HS-27A (cell line): Measurements from ENCODE around the gene MED4.

Source experiments
- DNase-seq: peaks from one replicate; pipeline ENCODE4 v3.0.0-alpha.2; 2012; ENCODE audit warnings: low read depth, missing footprints

The MED4 gene, protein sequence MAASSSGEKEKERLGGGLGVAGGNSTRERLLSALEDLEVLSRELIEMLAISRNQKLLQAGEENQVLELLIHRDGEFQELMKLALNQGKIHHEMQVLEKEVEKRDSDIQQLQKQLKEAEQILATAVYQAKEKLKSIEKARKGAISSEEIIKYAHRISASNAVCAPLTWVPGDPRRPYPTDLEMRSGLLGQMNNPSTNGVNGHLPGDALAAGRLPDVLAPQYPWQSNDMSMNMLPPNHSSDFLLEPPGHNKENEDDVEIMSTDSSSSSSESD

DNA sequence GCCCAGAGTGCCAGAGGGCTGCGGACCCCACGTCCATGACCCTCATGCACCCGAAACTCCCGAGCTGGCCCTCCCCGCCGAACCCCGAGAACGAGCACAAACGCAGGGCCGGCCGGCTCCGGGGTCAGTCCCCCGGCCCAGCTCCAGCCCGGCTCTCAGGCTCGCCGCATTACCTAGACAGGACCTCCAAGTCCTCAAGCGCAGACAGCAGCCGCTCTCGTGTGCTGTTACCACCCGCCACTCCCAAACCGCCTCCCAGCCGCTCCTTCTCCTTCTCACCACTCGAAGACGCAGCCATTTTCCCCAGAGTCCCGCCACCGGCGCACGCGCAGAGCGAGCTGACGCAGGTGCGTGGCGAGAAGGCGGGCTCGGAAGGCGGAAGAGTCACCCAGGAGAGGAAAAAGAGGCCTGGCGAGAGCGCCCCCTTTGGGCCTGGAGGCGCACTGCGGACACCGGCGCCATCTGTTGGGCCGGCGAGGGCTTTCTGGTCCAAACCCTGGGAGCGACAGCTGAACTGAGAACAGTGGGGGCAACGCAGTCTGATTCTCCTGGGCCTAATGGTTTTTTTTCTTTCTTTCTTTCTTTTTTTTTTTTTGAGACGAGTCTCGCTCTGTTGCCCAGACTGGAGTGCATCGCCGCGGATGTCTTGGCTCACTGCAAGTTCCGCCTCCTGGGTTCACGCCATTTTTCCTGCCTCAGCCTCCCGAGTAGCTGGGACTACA, at the start of gene MED4:
Gene MED4, minus strand, starts transcription at position 324 of the 722 bp plus-strand sequence. Its CDS starts 26 bp downstream, at position 298.
- DNase-seq, result peak; percentile 50

DNA sequence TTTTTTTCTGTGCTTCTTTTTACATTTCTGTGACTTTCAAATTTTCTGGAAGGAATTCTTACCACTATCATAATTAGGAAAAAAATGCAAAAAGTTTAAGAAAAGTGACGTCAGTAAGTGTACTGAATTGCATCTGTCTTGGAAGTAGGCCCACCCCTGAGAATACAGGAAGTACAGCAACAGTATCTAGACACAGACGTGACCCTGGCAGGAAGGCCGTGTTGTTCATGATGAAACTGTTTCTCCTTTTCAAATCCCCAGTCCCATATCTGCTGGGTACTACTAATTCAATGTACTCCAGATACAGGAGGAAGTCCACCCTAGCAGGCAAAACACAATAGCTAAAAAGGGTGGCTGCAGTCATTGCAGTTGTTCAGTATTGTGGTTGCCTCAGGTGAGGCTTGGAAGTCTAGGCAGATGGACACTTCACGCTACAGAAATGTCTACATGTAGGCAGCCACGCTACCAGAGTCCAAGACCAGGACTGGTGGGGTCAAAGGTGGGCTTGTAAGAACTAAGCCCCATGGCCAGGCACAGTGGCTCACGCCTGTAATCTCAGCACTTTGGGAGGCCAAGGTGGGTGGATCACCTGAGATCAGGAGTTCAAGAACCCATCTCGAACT, 49.6 kb upstream of the MED4 start:
- DNase-seq, result no peak

DNA sequence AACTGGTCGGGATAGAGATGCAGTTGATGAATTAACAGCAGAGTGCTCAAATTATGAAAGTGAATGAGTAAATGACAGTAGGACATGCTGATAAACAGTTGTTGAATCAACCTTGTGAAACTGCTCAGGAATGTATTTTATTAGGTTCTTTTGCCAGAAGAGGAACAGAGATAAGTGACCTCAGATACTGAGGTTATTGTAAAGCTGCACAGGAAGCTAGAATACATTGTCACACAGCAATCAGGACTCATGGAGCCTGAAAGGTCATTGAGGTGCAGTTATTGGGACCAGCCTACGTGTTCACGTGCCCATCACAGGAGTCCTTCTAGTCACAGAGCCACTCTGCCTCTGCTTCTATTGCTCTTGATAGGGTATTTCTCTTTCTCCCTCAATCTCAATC, 47.5 kb upstream of the MED4 start:
- DNase-seq, result no peak

DNA sequence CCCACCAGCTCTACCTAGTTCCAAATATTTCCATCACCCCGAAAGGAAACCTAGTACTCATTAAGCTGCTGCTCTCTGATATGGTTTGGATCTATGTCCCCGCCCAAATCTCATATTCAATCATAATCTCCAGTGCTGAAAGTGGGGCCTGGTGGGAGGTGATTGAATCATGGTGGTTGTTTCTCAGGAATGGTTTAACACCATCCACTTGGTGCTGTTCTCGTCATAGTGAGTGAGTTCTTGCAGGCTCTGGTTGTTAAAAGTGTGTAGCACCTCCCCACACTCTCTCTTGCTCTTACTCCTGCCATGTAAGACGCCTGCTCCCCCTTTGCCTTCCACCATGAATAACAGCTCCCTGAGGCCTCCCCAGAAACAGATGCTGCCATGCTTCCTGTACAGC, 43.4 kb upstream of the MED4 start:
- DNase-seq, result no peak

DNA sequence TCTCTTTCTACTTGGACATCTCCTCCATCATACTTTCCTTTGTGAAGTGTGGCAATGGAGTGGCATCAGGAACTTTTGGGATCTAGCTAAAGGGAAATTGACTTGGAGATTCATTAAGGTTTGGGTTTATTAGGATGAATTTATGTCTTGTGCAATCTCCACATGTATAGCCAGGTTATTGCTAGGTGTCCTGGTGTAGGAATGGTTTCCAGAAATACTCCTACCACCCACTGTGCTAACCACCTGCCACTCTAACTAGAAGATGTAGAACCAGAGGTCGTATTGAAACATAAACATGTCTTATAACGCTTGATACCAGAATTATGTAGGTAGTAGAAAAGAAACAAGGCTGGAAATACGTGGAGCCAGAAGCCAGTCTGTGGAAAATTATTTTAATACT, 38.1 kb upstream of the MED4 start:
- no peak for DNase-seq

DNA sequence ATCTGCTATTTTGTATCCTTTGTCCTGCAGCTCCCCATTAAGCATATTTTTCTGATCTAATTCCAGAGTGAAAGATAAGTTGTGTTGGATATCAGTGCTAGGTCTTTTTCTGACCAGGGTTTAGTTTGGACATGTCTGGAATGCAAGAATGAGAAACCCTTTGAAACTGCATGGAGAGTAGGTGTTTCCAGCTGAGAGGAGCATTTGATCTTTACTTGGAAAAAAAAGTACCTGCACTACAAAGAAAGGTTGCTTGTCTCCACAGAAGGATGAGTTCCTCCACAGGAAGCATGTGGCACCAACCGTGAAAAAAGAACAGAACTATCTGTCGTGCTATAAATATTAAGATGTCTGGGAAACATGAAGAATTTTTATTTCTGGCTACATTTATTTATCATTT, 36.6 kb upstream of the MED4 start:
- DNase-seq, result no peak

DNA sequence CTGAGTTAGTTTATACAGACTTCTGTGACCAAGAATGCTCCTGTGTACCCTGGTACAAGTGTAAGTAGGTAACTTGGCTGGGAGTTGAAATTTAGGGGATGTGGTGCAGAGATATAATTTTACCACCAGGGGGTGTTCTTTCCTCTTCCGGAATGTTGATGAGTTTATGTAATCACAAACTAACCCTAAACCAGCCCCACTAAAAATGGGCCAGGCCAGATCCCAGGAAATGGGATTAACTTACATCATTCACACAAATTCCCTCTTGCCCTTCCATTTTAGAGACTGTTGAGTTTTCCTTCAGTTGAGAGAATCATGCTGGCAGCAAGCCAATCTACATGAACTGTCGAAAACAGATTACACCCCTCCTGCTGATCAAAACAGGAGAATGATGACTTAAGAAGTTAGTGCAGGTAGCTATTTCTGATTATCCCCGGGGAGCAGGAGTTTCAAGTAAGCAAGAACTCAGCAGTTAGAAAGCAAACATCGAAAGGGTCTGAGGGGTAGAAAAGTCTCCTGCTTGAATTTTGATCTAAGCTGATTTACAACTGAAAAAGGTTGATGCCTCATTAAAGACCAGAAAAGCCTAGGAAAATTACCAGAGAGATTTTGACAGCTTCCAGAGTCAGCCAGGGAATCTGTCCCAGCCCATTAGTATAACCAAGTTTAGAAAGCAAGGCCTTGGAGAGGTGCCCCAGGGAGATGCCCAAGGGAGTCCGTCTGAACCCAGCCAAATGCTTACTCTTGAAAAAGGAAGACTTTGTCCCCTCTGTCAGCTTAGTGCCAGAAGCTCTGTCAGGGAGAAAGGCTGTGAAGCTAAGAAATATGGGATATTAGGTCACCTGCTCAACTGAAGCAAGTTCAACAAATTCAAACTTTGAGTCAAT, 32.3 kb upstream of the MED4 start:
- peak; percentile 9 for DNase-seq

DNA sequence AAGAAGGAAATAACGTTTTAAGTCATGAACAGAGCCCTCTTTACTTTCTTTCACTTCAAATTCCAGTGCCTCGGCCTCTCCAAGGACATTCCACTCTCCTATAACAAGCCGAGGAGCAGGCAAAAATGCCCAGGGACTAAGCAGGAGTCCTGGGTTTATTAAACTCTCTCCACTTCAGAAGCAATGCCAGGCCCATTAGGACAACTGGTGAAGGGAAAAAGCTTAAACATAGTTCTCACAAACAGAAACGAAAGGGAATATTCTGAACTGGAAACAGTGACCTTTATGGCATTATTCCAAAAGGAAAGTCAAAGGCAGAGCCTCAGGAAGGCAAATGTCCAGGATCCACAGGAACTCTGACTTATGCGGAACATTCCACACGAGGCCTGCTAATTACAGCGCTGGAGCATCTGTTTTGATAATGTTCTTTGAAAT, 30.9 kb upstream of the MED4 start:
- no peak for DNase-seq

DNA sequence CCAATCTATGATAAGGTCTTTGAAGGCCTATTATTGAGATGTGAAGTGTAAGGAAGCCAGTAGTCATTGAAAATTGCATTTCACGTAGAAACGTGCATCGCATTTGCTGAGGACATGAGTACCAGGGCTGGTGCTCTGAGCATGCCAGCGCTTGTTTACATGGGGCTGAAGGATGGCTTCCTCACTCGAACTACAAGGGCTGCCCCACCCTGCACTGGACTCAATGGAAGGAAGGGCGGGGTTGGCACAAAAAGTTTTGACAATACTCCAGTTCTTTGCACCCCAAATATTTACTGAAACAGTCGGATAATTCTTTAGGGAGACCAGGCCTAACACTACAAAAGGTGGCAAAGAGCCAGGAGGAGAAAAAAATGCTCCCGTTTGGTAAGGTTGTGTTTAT, 28.9 kb upstream of the MED4 start:
- no peak for DNase-seq

DNA sequence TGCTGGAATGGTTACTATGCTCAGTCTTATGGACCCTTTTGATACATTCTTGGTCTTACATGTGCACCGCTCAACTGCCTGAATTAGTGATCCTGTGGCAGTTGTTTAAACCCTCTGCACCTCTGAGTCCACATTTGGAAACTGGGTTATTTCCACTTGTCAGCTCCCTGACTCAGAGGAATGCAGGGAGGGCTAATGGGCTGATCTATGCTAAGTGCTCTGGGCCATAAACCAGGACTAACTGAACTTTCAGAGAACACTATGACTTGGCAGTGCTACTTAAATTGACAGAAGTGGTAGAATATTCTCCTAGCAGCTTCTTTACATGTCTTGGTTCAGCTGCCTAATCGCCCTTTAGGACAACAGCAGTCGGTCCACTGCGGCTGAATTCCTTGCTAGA, 26.8 kb upstream of the MED4 start:
- no peak for DNase-seq

DNA sequence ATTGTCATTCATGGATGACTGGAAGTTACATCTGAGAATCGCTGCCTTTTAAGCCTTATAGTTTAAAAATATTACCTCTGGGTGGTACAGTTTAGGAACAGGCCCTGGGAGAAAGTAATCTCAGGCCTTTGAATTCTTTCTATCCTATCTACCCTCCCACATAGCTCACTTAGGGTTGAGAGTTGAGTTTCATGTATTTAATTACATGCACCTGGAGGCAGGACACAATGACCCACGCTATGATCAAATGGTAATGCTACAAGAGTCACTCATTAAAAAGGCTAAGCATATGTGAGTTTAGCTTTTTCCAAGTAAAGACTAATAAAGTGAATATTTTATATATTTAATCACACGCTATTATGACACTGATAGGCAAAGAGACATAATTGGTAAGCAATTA, 25.3 kb upstream of the MED4 start:
- no peak for DNase-seq

DNA sequence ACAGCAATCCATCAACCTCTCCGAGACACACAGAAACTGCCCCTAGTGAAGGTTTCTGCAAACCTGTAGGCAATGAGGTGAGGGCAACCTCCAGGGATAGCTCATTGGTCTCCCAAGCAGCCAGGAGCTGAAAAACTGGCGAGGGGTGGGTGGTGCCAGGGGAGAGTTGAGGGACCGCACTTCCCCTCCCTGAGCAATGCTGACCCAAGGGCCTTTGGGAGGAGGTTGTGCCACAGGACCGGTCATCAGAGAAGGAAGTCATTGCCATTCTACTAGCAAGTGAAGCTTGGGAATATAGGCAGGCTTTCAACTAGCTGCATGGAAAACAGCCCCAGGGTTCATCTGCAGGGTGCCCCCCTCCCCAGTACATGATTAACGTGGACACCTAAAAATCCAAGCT, 23.1 kb upstream of the MED4 start:
- DNase-seq, result no peak

DNA sequence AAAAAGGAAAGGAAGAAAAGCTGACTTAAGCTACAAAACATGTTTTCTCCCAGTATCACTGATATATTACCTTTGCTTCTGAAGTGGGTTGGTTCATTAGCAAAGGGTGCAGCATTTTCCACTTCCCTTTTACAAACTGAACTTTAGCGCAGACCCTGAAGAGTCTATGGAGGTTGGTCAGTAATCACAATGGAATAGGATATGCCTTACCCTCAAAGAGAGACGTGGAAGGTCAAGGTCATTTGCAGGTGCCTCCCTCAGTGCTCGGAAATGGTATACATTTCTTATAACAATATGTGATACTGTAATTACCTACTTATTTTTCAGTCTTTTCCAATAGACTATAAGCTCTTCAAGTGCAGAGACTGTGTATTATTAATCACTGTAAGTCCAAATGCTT, 21.9 kb upstream of the MED4 start:
- no peak for DNase-seq

DNA sequence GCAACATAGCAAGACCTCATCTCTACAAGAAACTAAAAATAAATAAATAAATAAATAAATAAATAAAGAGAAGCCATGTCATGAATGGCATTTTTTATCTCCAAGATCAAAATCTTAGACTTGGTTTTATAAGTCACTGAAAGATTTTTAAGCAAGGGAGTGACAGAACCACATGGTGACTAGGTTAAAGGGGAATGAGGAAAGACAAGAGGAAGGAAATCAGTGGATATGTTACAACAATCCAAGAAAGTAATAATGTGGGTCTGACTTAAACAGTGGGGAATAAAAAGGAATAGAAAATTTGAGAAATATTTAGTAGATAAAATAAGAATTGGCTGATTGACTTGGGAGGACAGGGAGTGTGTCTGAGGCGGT, 18.8 kb upstream of the MED4 start:
- DNase-seq, result no peak

DNA sequence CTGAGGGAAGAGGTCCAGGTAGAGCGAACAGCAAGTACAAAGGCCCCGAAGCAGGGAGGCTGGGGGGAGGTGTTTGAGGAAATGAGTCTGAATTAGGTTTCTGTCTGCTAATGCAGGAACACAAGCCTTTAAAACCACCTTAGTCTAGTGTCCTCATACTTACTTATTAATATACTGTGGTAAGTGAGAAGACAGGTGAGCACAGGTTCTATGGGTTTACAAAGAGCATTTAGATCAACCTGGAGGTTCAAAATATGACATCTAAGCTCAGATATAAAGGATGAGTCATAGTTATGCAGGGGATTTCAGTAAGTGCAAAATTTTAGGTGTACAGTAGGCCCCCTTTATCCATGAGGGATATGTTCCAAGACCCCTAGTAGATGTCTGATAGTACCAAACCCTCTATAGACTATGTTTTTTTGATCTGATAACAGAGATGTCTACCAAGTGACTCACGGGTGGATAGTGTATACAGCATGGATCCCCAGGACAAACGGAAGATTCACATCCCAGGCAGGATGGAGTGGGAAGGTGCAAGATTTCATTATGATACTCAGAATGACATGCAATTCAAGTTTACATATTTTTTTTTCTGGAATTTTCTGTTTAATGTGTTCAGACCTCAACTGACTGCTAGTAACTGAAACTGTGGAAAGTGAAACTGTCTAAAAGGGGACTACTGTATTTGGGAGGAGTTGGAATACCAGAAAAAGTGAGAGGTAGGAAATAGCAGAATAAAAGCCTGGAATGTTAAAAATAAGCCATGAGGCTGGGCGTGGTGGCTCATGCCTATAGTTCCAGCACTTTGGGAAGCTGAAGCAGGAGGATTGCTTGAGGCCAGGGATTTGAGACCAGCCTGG, 18.2 kb upstream of the MED4 start:
- DNase-seq, result no peak

DNA sequence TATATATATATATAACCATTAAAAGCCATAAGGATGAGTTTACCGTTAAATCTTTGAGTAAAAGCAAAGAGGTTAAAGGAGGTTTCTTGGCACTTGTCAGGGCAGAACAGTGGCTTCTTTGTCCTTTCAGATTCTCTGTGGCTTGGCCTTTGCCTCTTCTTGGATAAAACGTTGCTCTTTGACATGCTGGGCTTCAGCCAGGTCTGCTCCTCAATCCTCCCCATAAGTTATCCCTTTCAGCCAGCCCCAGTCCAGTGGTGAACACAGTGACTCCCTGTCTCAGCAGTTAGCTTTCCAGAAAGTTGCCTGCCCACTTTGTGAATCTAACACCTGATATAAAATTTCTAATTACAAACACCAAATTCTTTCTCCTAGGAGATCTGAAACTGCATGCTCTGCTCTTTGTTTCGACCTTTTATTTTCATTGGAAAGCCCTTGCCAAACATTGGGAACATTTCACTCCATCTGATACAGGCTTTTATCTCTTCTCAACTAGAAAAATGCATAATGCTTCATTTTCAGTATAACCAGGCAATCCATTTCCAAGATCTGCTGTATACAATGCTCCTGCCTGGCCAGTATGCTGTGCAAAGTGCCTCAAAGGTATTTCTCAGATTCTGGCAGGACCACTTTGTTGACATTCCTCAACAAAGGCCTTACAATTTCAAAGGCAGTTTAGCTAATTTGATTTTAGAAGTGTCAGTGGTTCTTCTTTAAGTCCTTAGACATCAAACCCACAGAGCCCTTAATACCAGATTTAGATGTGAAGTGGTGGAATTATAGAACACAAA, 16.2 kb upstream of the MED4 start:
- no peak for DNase-seq

DNA sequence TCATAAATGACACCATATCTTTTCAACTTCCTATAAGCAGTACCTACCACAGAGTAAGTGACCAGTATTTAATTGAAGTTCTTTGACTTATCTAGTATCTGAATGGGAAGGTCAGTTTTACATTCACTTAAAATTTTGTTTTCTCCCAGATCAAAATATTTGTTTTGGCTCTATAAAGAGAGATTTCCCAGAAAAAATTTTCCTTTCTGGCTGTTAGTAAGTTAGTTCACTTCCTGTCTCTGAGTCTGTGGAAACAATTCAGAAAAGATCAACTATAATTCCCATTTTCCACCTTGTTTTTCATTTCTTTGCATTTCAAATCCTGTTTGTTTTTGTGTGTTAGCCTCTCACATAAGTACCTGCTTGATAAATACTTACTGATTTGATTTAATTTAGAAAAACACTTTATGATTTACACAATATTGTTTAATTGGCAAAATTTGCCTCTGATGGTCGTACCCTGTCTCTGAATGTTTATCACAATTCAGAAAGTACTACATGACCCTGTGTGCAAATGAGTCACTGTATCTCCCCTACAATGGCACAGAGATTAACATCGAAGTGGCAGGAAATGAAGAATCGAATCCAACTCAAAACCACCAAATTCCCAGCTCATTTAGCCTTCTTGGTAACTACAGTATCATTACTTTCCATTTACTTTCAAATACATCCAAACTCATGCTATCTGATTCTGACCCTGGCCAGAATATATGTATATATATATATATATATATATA, 15.4 kb upstream of the MED4 start:
- no peak for DNase-seq

DNA sequence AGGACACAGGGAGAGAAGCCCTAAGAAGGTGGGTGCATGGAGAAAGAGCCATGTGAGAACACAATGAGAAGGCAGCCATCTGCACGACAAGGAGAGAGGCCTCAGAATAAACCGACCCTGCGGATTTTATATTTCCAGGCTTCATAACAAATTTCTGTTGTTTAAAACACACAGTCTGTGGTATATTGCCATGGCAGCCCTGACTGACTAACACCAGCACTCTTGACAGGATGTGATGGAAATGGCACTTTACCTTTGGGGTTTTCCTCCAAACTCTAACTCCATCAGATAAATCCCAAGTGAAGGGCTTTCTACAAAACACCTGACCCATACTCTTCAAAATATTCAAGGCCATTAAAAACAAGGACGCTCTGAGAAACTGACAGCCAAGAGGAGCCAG, 13.2 kb upstream of the MED4 start:
- DNase-seq, result no peak

DNA sequence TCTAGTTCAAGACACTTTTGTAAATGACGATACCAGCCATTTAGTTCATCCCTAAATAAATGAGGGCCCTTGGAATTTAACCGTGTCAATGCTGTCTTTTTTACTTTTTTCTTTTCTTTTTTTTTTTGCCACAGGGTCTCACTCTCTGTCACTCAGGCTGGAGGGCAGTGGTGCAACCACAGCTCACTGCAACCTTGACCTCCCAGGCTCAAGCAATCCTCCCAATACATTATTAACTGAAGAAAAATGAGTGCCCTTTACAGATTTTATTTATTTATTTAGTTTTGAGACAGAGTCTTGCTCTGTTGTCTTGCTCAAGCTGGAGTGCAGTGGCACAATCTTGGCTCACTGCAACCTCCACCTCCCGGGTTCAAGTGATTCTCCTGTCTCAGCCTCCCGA, 2.9 kb upstream of the MED4 start:
- no peak for DNase-seq

DNA sequence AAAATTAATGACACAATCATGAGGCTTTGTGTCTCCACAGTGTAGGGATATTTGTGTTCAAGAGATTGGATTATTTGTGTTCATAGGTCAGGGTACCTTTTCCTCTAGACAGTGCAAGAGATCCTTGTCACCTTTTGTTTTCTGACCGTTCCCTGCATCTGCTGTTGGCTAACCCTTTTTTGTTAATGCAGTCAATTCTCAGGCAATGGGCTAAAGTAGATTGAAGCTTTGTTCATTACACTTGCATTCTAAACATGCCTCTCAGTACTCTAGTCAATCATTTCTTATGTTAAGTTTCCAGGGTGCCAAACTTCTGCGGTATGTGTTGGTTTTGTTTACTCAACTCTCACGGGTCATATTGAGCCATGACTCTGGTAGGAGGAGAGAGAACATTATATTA, 1.8 kb upstream of the MED4 start:
- DNase-seq, result no peak
